RWPE2 (cell line): ENCODE results near the gene SLFNL1.

Experiments
- ATAC-seq: fragments of 200-7000 bp; cut with Tn5 transposase; 3 replicates; pipeline ENCODE4 v1.9.1; 2021; ENCODE audit warnings: low read depth
- DNase-seq: peaks from one replicate; pipeline ENCODE4 v3.0.0-alpha.2; 2020; ENCODE audit warnings: low spot score
- H3K27ac ChIP-seq: fragments of 450-650 bp; 2 replicates; pipeline ENCODE4 v1.5.1; 2017; ENCODE audit warnings: mild to moderate bottlenecking; ENCODE audit not compliant: poor library complexity, severe bottlenecking
- H3K27me3 ChIP-seq: fragments of 250-450 bp; sonication (Bioruptor Pico); 2 replicates; pipeline ENCODE4 v1.5.1; 2021; ENCODE audit warnings: mild to moderate bottlenecking, moderate library complexity; ENCODE audit not compliant: insufficient read depth, poor library complexity, severe bottlenecking
- H3K36me3 ChIP-seq: fragments of 250-450 bp; sonication (Bioruptor Pico); 2 replicates; pipeline ENCODE4 v1.5.1; 2020; ENCODE audit warnings: low read depth, mild to moderate bottlenecking, moderate library complexity
- H3K4me1 ChIP-seq: fragments of 250-450 bp; sonication (Bioruptor Pico); 2 replicates; pipeline ENCODE4 v1.5.1; 2021; ENCODE audit warnings: mild to moderate bottlenecking, moderate library complexity; ENCODE audit not compliant: insufficient read depth, poor library complexity, severe bottlenecking
- H3K4me3 ChIP-seq: fragments of 250-450 bp; sonication (Bioruptor Pico); 2 replicates; pipeline ENCODE4 v1.5.1; 2021; ENCODE audit warnings: mild to moderate bottlenecking, moderate library complexity; ENCODE audit not compliant: severe bottlenecking
- H3K9me3 ChIP-seq: fragments of 250-450 bp; sonication (Bioruptor Pico); 2 replicates; pipeline ENCODE4 v1.5.1; 2021; ENCODE audit warnings: mild to moderate bottlenecking, moderate library complexity; ENCODE audit not compliant: severe bottlenecking
- TF ChIP-seq, protein P1 (sequence below): fragments of 450-650 bp; IDR thresholded peaks from one replicate; pipeline ENCODE4 v1.5.1; 2017; ENCODE audit warnings: mild to moderate bottlenecking, moderate library complexity; ENCODE audit not compliant: poor library complexity, severe bottlenecking

The SLFNL1 gene

DNA sequence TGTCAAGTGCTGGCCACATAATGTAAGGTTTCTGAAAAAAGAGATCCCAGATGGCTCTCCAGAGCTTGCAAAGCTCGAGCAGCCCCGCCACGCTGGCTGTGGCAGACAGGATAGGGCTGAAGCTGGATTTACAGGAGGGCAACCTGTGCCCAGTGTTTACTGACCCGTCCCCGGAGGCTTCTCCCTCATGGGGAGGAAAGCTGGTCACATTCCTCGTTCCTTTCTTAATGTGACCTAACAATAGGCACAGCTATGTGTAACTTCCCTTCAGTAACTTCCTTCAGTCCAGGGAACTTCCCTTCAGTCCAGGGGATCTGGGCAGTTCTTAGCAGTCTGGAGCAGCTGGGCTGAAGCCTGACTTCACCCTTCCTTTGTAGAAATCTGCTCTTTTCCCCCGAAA is 7.7 kb downstream of the SLFNL1 start:
- Histone ChIP-seq H3K9me3 (no peaks in the 10 kb centered on the region), H3K4me1 (no peaks in the 10 kb centered on the region), H3K36me3 (peaks cover 70% of the 10 kb centered on the region), H3K27me3 (no peaks in the 10 kb centered on the region), H3K27ac (no peak overlapping the region), H3K4me3 (no peak overlapping the region)
- ATAC-seq (no peak), DNase-seq (no peak)
- TF ChIP-seq, protein P1, sequence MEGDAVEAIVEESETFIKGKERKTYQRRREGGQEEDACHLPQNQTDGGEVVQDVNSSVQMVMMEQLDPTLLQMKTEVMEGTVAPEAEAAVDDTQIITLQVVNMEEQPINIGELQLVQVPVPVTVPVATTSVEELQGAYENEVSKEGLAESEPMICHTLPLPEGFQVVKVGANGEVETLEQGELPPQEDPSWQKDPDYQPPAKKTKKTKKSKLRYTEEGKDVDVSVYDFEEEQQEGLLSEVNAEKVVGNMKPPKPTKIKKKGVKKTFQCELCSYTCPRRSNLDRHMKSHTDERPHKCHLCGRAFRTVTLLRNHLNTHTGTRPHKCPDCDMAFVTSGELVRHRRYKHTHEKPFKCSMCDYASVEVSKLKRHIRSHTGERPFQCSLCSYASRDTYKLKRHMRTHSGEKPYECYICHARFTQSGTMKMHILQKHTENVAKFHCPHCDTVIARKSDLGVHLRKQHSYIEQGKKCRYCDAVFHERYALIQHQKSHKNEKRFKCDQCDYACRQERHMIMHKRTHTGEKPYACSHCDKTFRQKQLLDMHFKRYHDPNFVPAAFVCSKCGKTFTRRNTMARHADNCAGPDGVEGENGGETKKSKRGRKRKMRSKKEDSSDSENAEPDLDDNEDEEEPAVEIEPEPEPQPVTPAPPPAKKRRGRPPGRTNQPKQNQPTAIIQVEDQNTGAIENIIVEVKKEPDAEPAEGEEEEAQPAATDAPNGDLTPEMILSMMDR: no peak

DNA sequence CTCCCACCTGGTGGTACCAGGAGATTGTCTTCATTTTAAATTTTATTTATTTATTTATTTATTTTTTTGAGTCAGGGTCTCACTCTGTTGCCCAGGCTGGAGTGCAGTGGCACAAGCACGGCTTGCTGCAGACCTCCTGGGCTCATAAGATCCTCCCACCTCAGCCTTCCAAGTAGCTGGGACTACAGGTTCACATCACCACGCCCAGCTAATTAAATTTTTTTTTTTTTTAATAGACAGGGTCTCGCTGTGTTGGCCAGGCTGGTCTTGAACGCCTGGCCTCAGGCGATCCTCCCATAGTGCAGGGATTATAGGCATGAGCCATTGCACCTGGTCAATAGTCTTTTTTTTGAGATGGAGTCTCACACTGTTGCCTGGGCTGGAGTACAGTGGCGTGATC is 8.5 kb downstream of the SLFNL1 start:
- H3K36me3 ChIP-seq: peaks cover 78% of the 10 kb centered on the region
- DNase-seq (no peak), ATAC-seq (no peak)

DNA sequence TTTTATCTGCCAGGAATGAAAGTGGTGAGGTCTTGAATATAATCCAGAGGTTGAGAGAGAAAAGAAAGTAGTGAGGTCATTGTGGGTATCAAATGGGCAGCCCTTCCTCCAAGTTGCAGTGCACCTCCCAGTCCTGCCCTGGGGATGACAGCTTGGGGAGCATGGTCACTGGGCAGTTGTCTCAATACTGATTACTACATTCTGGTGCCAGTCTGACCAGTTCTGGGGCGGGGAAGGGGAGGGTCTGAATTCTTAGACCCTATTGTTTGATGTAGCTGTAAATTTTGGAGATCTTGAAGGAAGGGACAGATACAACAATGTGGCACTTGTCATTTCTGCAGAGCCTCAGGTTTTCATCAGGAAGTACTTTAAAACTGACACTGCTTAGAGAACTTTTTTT is 11.2 kb downstream of the SLFNL1 start:
- H3K36me3 ChIP-seq: peaks cover 95% of the 10 kb centered on the region
- H3K9me3 ChIP-seq: no peaks in the 10 kb centered on the region
- no peak overlapping the region for H3K4me3 ChIP-seq
- H3K4me1 ChIP-seq: peaks cover 25% of the 10 kb centered on the region
- TF ChIP-seq, protein P1: no peak
- H3K27me3 ChIP-seq: no peaks in the 10 kb centered on the region
- H3K27ac ChIP-seq: no peak overlapping the region
- ATAC-seq (no peak), DNase-seq (no peak)

More for the DNA sequence above, 8.5 kb downstream of the SLFNL1 start:
- Histone ChIP-seq H3K4me3 (no peak overlapping the region), H3K4me1 (no peaks in the 10 kb centered on the region), H3K27ac (no peak overlapping the region), H3K9me3 (no peaks in the 10 kb centered on the region), H3K27me3 (no peaks in the 10 kb centered on the region)
- TF ChIP-seq, protein P1: no peak

DNA sequence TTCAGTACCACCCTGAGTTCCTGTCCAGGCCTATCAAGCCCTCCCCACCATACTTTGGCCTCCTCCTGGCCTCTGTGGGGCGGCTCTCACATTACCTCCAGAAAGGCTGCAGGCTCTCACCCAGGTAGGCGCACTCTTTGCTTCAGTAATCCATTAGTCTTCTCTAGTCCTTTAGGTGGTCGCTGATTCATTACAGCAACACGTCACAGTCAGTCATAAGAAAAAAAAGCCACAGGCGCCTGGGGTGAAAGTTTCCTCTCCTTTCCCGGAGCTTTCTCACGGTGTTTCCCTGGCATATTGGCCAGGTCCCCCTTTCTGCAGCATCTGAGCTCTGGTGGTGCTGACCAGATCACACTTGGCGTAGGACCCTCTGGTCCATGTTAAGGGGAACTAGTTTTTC is 12.1 kb downstream of the SLFNL1 start:
- Histone ChIP-seq H3K4me3 (no peak overlapping the region), H3K9me3 (no peaks in the 10 kb centered on the region), H3K27ac (no peak overlapping the region), H3K27me3 (no peaks in the 10 kb centered on the region), H3K36me3 (peaks cover 95% of the 10 kb centered on the region), H3K4me1 (peaks cover 25% of the 10 kb centered on the region)
- TF ChIP-seq, protein P1: no peak
- no peak for DNase-seq
- no peak for ATAC-seq

DNA sequence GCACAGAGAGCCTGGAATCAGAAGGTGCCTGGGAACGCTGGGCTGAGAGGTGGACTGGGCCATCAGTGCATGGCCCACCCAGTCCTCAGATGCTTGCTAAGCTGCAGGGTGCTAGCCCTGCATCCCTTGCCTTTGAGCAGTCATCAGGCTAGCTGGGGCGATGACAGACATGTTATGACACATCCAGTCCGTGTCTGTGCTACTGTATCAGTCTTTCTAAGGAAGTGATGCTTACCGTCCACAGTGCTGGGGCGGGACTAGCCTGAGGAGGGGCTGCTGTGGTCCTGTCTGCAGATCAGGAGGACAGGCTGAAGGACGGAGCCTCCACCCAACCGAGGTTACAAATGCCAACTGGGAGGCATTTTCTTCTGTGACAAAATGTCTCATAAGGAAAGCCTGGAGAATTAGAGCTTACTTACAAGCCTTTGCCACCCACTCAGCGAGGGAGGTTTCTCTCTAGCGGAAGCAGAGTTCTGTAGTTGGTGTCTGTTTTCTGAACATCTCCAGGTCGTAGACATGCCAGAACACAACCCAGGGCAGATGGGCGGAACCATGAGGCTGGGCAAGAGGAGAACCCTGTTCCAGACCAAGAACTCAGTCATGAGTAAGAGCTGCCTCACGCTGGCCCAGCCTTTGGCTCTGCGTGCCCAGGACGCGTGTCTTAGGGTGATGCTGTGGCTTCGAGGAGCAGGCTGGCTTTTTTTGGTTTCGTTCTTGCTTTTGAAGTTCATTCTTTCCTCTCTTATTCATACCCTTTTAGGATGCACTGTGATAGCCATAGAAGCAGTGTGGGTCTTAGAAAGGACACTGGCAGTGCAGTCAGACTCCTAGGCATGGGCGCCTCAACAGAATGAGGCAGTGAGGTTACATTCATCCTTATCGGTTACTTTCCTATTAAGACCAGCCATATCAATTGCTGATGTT is 14.3 kb downstream of the SLFNL1 start:
- DNase-seq (peak; percentile 91), ATAC-seq (peak; percentile 81)
- peaks cover 94% of the 10 kb centered on the region for H3K36me3 ChIP-seq
- peaks cover 40% of the 10 kb centered on the region for H3K4me1 ChIP-seq
- no peaks in the 10 kb centered on the region for H3K27me3 ChIP-seq
- H3K4me3 ChIP-seq: no peak overlapping the region
- H3K9me3 ChIP-seq: no peaks in the 10 kb centered on the region
- peak overlapping the region; percentile 83 for H3K27ac ChIP-seq
- TF ChIP-seq, protein P1: no peak
